Caco-2 (cell line): Measurements from ENCODE around the gene KRTAP9-8. TPM values are rescaled to one million over a fixed set of nuclear protein-coding genes. Genes with fewer than 3 reads are reported as not detected.
"Not testable (repeated sequence)": the region's sequence is repeated elsewhere in the genome, so short reads cannot be mapped to it uniquely, and the experiment has no call there.

Experiments used
- BruUV-seq: library from RNA; stranded (reverse); fragments of 400-500 nt; replicated peaks from 2 replicates; lab custom pipeline; 2021; lab: Mats Ljungman, UMichigan
- CTCF ChIA-PET: fragments of 300-600 bp; sonication (Branson Sonifier 250); formaldehyde crosslinking; loops from one replicate; lab custom pipeline; 2022; ENCODE audit warnings: antibody characterized with exemption; lab: Charles Lee
- POLR2A ChIA-PET: fragments of 300-600 bp; sonication (Branson Sonifier 250); formaldehyde crosslinking; loops from one replicate; lab custom pipeline; 2022; ENCODE audit warnings: antibody characterized with exemption; lab: Charles Lee
- DNase-seq, 2 experiments: peaks; one replicate each; pipeline versions ENCODE4 v3.0.0 to v3.0.0-alpha.2; 2020 to 2022
- H3K27me3 ChIP-seq: replicated peaks from 2 replicates; pipeline ENCODE4 v1.6.0; 2011; ENCODE audit warnings: low read length; ENCODE audit not compliant: control insufficient read depth, insufficient read depth
- H3K36me3 ChIP-seq: 2 replicates; pipeline ENCODE4 v1.5.1; 2011; ENCODE audit warnings: low read length; ENCODE audit not compliant: control insufficient read depth, insufficient read depth
- H3K4me1 ChIP-seq: fragments of 250-450 bp; sonication (Bioruptor Pico); 2 replicates; pipeline ENCODE4 v1.5.1; 2020; ENCODE audit warnings: mild to moderate bottlenecking
- H3K4me3 ChIP-seq: 2 replicates; pipeline ENCODE4 v1.5.1; 2011; ENCODE audit warnings: low read depth, mild to moderate bottlenecking, control low read depth, low read length
- H3K9me3 ChIP-seq: fragments of 250-450 bp; sonication (Bioruptor Pico); 2 replicates; pipeline ENCODE4 v1.5.1; 2020; ENCODE audit warnings: mild to moderate bottlenecking, moderate library complexity
- H3K27ac Mint-ChIP-seq: one replicate; pipeline ENCODE4 v1.8.0; 2022; ENCODE audit warnings: mixed read lengths; ENCODE audit not compliant: unreplicated experiment
- H3K27me3 Mint-ChIP-seq: one replicate; pipeline ENCODE4 v1.8.0; 2022; ENCODE audit warnings: mixed read lengths; ENCODE audit not compliant: insufficient read depth, unreplicated experiment
- H3K36me3 Mint-ChIP-seq: one replicate; pipeline ENCODE4 v1.8.0; 2022; ENCODE audit warnings: mild to moderate bottlenecking, mixed read lengths; ENCODE audit not compliant: insufficient read depth, unreplicated experiment
- H3K4me1 Mint-ChIP-seq: one replicate; pipeline ENCODE4 v1.8.0; 2022; ENCODE audit warnings: low read depth, mixed read lengths; ENCODE audit not compliant: unreplicated experiment
- H3K4me3 Mint-ChIP-seq: one replicate; pipeline ENCODE4 v1.8.0; 2022; ENCODE audit warnings: mild to moderate bottlenecking, moderate library complexity, mixed read lengths; ENCODE audit not compliant: unreplicated experiment
- H3K9me3 Mint-ChIP-seq: one replicate; pipeline ENCODE4 v1.8.0; 2022; ENCODE audit warnings: mixed read lengths; ENCODE audit not compliant: unreplicated experiment
- intact Hi-C: fragments of 100-400 bp; cut with micrococcal nuclease; formaldehyde crosslinking; loops from one replicate; pipeline ENCODE4 v1.10.0; 2022; ENCODE audit not compliant: unreplicated experiment
- total RNA-seq: library from RNA; stranded (reverse); gene quantifications from 2 replicates; pipeline ENCODE4 v1.2.3, GENCODE V29; 2022
- TF ChIP-seq, protein P1 (sequence below), 2 experiments: fragments of 200-600 bp in 1 of 2; IDR thresholded peaks; 1 replicate in 1 of 2; 2 replicates in 1 of 2; pipeline versions ENCODE4 v1.5.1 to v1.8.0; 2011 to 2022; ENCODE audit warnings: antibody characterized with exemption in 1 of 2, control low read depth in 1 of 2, inconsistent platforms in 1 of 2, low read depth in 1 of 2, low read length in 1 of 2, mild to moderate bottlenecking in 1 of 2, moderate library complexity in 1 of 2; ENCODE audit not compliant: insufficient read depth in 1 of 2, severe bottlenecking in 1 of 2, unreplicated experiment in 1 of 2

KRTAP9-8 gene
- total RNA-seq, 1 experiment from 2014 or later: not detected

- H3K4me3 Mint-ChIP-seq: no peak overlapping the region
- H3K36me3 Mint-ChIP-seq: no peaks in the 10 kb centered on the region
- Histone ChIP-seq H3K27me3 (no peaks in the 10 kb centered on the region), H3K4me1 (no peaks in the 10 kb centered on the region; the same call in 1 of the 2 replicates), H3K4me3 (no peak overlapping the region), H3K36me3 (no peaks in the 10 kb centered on the region), H3K9me3 (no peaks in the 10 kb centered on the region)
- intact Hi-C loops: no loop called here
- ChIA-PET CTCF (no interaction called here), POLR2A (no interaction called here)
- DNase-seq: no peak
- no TSS peak for BruUV-seq
- no peaks in the 10 kb centered on the region for H3K27me3 Mint-ChIP-seq
- no peak overlapping the region for H3K27ac Mint-ChIP-seq
- H3K9me3 Mint-ChIP-seq: no peaks in the 10 kb centered on the region
- H3K4me1 Mint-ChIP-seq: peaks cover 9% of the 10 kb centered on the region
- TF ChIP-seq, protein P1, sequence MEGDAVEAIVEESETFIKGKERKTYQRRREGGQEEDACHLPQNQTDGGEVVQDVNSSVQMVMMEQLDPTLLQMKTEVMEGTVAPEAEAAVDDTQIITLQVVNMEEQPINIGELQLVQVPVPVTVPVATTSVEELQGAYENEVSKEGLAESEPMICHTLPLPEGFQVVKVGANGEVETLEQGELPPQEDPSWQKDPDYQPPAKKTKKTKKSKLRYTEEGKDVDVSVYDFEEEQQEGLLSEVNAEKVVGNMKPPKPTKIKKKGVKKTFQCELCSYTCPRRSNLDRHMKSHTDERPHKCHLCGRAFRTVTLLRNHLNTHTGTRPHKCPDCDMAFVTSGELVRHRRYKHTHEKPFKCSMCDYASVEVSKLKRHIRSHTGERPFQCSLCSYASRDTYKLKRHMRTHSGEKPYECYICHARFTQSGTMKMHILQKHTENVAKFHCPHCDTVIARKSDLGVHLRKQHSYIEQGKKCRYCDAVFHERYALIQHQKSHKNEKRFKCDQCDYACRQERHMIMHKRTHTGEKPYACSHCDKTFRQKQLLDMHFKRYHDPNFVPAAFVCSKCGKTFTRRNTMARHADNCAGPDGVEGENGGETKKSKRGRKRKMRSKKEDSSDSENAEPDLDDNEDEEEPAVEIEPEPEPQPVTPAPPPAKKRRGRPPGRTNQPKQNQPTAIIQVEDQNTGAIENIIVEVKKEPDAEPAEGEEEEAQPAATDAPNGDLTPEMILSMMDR (IDR thresholded peaks at IDR 0.05; ENCODE audit: insufficient read depth in 1 of 2, low read depth in 1 of 2, low read length in 1 of 2, severe bottlenecking in 1 of 2, unreplicated experiment in 1 of 2): no peak
Observed at GRCh38 chr17:41271858-41272257, 34.1 kb downstream of the KRTAP9-8 start.

DNA sequence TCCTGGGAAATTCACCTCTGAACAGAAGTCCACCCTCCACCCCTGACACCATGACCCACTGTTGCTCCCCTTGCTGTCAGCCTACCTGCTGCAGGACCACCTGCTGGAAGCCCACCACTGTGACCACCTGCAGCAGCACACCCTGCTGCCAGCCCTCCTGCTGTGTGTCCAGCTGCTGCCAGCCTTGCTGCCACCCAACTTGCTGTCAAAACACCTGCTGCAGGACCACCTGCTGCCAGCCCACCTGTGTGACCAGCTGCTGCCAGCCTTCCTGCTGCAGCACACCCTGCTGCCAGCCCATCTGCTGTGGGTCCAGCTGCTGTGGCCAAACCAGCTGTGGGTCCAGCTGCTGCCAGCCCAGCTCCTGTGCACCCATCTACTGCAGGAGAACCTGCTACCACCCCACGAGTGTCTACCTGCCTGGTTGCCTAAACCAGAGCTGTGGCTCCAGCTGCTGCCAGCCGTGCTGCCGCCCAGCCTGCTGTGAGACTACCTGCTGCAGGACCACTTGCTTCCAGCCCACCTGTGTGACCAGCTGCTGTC is 37.9 kb downstream of the KRTAP9-8 start, which contains the start of gene KRTAP9-7:
TSS of gene KRTAP9-7 (plus strand) at position 51 of the 543 bp plus-strand sequence. CDS start at position 51, 0 bp downstream.
- intact Hi-C loops, H3K4me1 ChIP-seq, CTCF ChIA-PET, H3K27me3 ChIP-seq, POLR2A ChIA-PET, H3K27me3 Mint-ChIP-seq, H3K27ac Mint-ChIP-seq, BruUV-seq, DNase-seq, H3K9me3 ChIP-seq, H3K36me3 ChIP-seq, H3K4me1 Mint-ChIP-seq, H3K4me3 Mint-ChIP-seq, H3K36me3 Mint-ChIP-seq, H3K9me3 Mint-ChIP-seq, H3K4me3 ChIP-seq: not testable (repeated sequence)

DNA sequence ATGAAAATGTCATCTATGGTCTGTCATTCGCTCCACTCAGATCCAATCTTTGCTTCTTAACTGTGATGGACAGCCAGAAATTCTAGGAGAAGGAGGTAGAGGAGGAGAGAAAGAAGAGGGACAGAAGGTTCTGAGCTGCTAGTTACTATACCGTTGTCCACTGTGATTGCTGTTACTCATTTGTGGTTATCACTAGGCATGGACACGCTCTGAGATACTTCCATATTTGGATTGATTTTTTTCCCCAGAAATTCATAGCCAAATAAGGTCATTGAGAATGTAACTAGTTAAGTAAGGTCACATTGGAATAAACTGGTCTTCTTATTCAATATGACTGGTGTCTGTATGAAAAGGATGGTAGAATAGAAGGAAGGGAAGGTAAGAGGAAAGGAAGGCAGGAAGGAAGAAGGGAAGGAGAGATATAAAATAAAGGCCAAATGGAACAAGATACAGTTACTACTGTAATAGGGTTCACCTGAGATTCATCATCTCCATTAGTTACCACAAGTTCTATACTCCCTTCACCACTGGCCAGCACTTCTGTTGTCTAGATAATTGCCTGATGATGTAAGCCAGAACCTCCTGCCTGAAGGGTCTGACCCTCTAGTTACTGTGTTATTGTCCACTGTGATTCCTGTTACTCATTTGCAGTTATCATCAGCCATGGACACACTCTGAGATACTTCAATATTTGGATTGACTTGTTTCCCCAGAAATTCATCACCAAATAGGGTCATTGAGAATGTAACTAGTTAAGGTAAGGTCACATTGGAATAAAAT is 40.6 kb downstream of the KRTAP9-8 start:
- Mint-ChIP-seq H3K4me3 (no peak overlapping the region), H3K4me1 (peaks cover 9% of the 10 kb centered on the region), H3K9me3 (no peaks in the 10 kb centered on the region), H3K36me3 (no peaks in the 10 kb centered on the region), H3K27ac (no peak overlapping the region), H3K27me3 (no peaks in the 10 kb centered on the region)
- TF ChIP-seq, protein P1 (IDR thresholded peaks at IDR 0.05; ENCODE audit: insufficient read depth in 1 of 2, low read depth in 1 of 2, low read length in 1 of 2, severe bottlenecking in 1 of 2, unreplicated experiment in 1 of 2): no peak
- Histone ChIP-seq H3K9me3 (no peaks in the 10 kb centered on the region), H3K36me3 (no peaks in the 10 kb centered on the region), H3K4me1 (peaks cover under 1% of the 10 kb centered on the region), H3K27me3 (no peaks in the 10 kb centered on the region), H3K4me3 (no peak overlapping the region)
- intact Hi-C loops: no loop called here
- DNase-seq: no peak
- no TSS peak for BruUV-seq
- POLR2A ChIA-PET: no interaction called here
- CTCF ChIA-PET: no interaction called here
